ENCODE results near the gene PLEKHG1.

GRCh38 chr6:150637266-150637665 lies 37.6 kb downstream of the PLEKHG1 start:
- TF ChIP-seq CTCF (IDR thresholded peaks at IDR 0.05; ENCODE audit: low read depth, low read length, missing input control): no peak
- TF ChIP-seq REST (IDR thresholded peaks at IDR 0.05): no peak
- TF ChIP-seq YY1 (IDR thresholded peaks at IDR 0.05): no peak
- TF ChIP-seq EGR1 (IDR thresholded peaks at IDR 0.05; ENCODE audit: low read depth in 2 of 2): no peak

Measured in liver (tissue), 3 donors.